B cell (primary cell): ENCODE results near the gene EPHB3. TPM values are rescaled to one million over a fixed set of nuclear protein-coding genes. Genes with fewer than 3 reads are reported as not detected.

Experiments
- ATAC-seq: fragments of 200-7000 bp; cut with Tn5 transposase; one replicate; pipeline ENCODE4 v1.10.0; 2021; ENCODE audit warnings: low read depth, mild to moderate bottlenecking, moderate number of reproducible peaks, moderate library complexity
- CTCF ChIA-PET: fragments of 350-600 bp; sonication (Branson Sonifier 250); formaldehyde crosslinking; loops from one replicate; lab custom pipeline; 2021; ENCODE audit warnings: antibody characterized with exemption, inconsistent platforms; lab: Charles Lee
- POLR2A ChIA-PET: fragments of 350-600 bp; sonication (Branson Sonifier 250); formaldehyde crosslinking; loops from one replicate; lab custom pipeline; 2021; ENCODE audit warnings: antibody characterized with exemption; lab: Charles Lee
- DNase-seq: peaks from one replicate; pipeline ENCODE4 v3.0.0; 2013
- H2AFZ ChIP-seq: 2 replicates; pipeline ENCODE4 v1.6.1; 2012; ENCODE audit warnings: mild to moderate bottlenecking, low read depth, low read length; ENCODE audit not compliant: insufficient read depth, poor library complexity, severe bottlenecking
- H3K27ac ChIP-seq, 2 donors: 1 replicate in 1 of 2; 2 replicates in 1 of 2; pipeline ENCODE4 v1.5.1; 2012 to 2013; ENCODE audit warnings: low read length in 2 of 2, mild to moderate bottlenecking in 2 of 2, moderate library complexity in 1 of 2
- H3K27me3 ChIP-seq, 4 experiments: fragments of 200-600 bp in 1 of 4; sonication (generic) in 1 of 4; replicated peaks in 1 of 4; 1 replicate in 2 of 4; 2 replicates in 2 of 4; pipeline versions ENCODE4 v1.6.1 to v1.7.0; 2013 to 2016; ENCODE audit warnings: low read length in 3 of 4, mild to moderate bottlenecking in 2 of 4, mixed read lengths in 1 of 4, moderate library complexity in 1 of 4; ENCODE audit not compliant: insufficient read depth in 4 of 4, control insufficient read depth in 3 of 4; ENCODE audit errors: control extremely low read depth in 1 of 4
- H3K36me3 ChIP-seq, 2 experiments: replicated peaks in 1 of 2; 1 replicate in 1 of 2; 2 replicates in 1 of 2; pipeline versions ENCODE4 v1.6.1 to v1.7.1; 2013; ENCODE audit warnings: low read length in 1 of 2; ENCODE audit not compliant: insufficient read depth in 2 of 2, control insufficient read depth in 1 of 2; ENCODE audit errors: control extremely low read depth in 1 of 2, extremely low read depth in 1 of 2
- H3K4me1 ChIP-seq, 2 donors: fragments of 200-600 bp in 1 of 2; sonication (generic) in 1 of 2; 1 replicate in 1 of 2; 2 replicates in 1 of 2; pipeline versions ENCODE4 v1.5.1 to v1.6.1; 2013 to 2017; ENCODE audit warnings: low read length in 2 of 2; ENCODE audit not compliant: control insufficient read depth in 2 of 2, insufficient read depth in 2 of 2
- H3K4me2 ChIP-seq: replicated peaks from 2 replicates; pipeline ENCODE3; 2012; ENCODE audit warnings: mild to moderate bottlenecking, low read depth, low read length; ENCODE audit not compliant: poor library complexity, severe bottlenecking
- H3K4me3 ChIP-seq, 5 experiments: fragments of 200-600 bp in 1 of 5; sonication (generic) in 1 of 5; 1 replicate in 3 of 5; 2 replicates in 2 of 5; pipeline versions ENCODE4 v1.5.1 to v1.7.0; 2011 to 2016; ENCODE audit warnings: low read length in 4 of 5, mild to moderate bottlenecking in 4 of 5, low read depth in 2 of 5, control low read depth in 1 of 5, moderate library complexity in 1 of 5; ENCODE audit not compliant: insufficient read depth in 1 of 5; ENCODE audit errors: control extremely low read depth in 1 of 5, extremely low read depth in 1 of 5
- H3K79me2 ChIP-seq: fragments of 200-600 bp; sonication (generic); one replicate; pipeline ENCODE4 v1.6.0; 2016; ENCODE audit warnings: low read length; ENCODE audit not compliant: control insufficient read depth, insufficient read depth
- H3K9ac ChIP-seq: fragments of 200-600 bp; sonication (generic); 2 replicates; pipeline ENCODE4 v1.6.1; 2017; ENCODE audit warnings: mild to moderate bottlenecking, low read length, moderate library complexity
- H3K9me3 ChIP-seq, 3 donors: one replicate each; pipeline versions ENCODE4 v1.6.1 to v1.7.1; 2013; ENCODE audit warnings: low read length in 2 of 3; ENCODE audit not compliant: control insufficient read depth in 2 of 3, insufficient read depth in 1 of 3; ENCODE audit errors: control extremely low read depth in 1 of 3
- H4K20me1 ChIP-seq: 2 replicates; pipeline ENCODE4 v1.6.0; 2012; ENCODE audit warnings: mild to moderate bottlenecking, low read length; ENCODE audit not compliant: insufficient read depth, control insufficient read depth, poor library complexity, severe bottlenecking
- H3K27ac Mint-ChIP-seq: one replicate; pipeline ENCODE4 v1.8.0; 2021; ENCODE audit warnings: mixed read lengths
- H3K27me3 Mint-ChIP-seq: one replicate; pipeline ENCODE4 v1.8.0; 2021; ENCODE audit warnings: mixed read lengths
- H3K4me1 Mint-ChIP-seq: one replicate; pipeline ENCODE4 v1.8.0; 2021; ENCODE audit warnings: mixed read lengths
- H3K4me3 Mint-ChIP-seq: one replicate; pipeline ENCODE4 v1.8.0; 2021; ENCODE audit warnings: mixed read lengths
- H3K9me3 Mint-ChIP-seq: one replicate; pipeline ENCODE4 v1.8.0; 2022; ENCODE audit warnings: mixed read lengths; ENCODE audit not compliant: insufficient read depth
- CTCF ChIP-seq: fragments of 200-600 bp; IDR thresholded peaks from one replicate; pipeline ENCODE4 v1.8.0; 2022; ENCODE audit warnings: antibody characterized with exemption, mild to moderate bottlenecking
- EZH2 ChIP-seq: IDR thresholded peaks from 2 replicates; pipeline ENCODE4 v1.6.1; 2012; ENCODE audit warnings: borderline replicate concordance, low read depth, mild to moderate bottlenecking, moderate library complexity, low read length; ENCODE audit not compliant: insufficient read depth, poor library complexity, severe bottlenecking
- WGBS: methylation state at CpG from one replicate; pipeline ENCODE4 v1.1.5; 2013; ENCODE audit warnings: missing lambda C conversion rate; ENCODE audit not compliant: insufficient coverage; 5-methylcytosine and 5-hydroxymethylcytosine counted together
- intact Hi-C: fragments of 100-400 bp; cut with micrococcal nuclease; formaldehyde crosslinking; loops from one replicate; pipeline ENCODE4 v1.10.0; 2022
- polyA plus RNA-seq: library from polyadenylated mRNA; depleted of rRNA; stranded (reverse); fragments of >200 nt; gene quantifications from 2 replicates; pipeline ENCODE4 v1.2.3, GENCODE V29; 2012
- total RNA-seq, 2 donors: library from RNA; stranded (reverse); fragments of 120-200 nt in 1 of 2; gene quantifications; 1 replicate in 1 of 2; 2 replicates in 1 of 2; pipeline versions ENCODE4 v1.2.3 to v1.2.4, GENCODE V29; 2013 to 2022

EPHB3 gene
- total and polyA plus RNA-seq, 2 donors (not counting 1 experiment from before 2014, with no cell fraction given) = 0.06 to 0.07 TPM

GRCh38 chr3:184588776-184589175 lies 27.2 kb downstream of the EPHB3 start:
- Mint-ChIP-seq H3K4me3 (no peak overlapping the region), H3K27ac (no peak overlapping the region), H3K27me3 (peaks cover 18% of the 10 kb centered on the region), H3K4me1 (peaks cover 4% of the 10 kb centered on the region), H3K9me3 (no peaks in the 10 kb centered on the region)
- H3K4me1 ChIP-seq = peaks cover 4 to 5% of the 10 kb centered on the region in 2 donors
- TF ChIP-seq EZH2 = no peak
- TF ChIP-seq CTCF = no peak
- H2AFZ ChIP-seq = no peak overlapping the region
- no peaks in the 10 kb centered on the region for H4K20me1 ChIP-seq
- H3K36me3 ChIP-seq = no peaks in the 10 kb centered on the region
- ATAC-seq (no peak), DNase-seq (no peak)
- peaks cover 0 to 22% (median 6%) of the 10 kb centered on the region in 4 experiments for H3K27me3 ChIP-seq
- no peak overlapping the region for H3K27ac ChIP-seq
- no peak overlapping the region for H3K4me2 ChIP-seq
- H3K9me3 ChIP-seq = no peaks in the 10 kb centered on the region
- no peak overlapping the region for H3K4me3 ChIP-seq
- ChIA-PET CTCF (no interaction called here), POLR2A (no interaction called here)
- no peaks in the 10 kb centered on the region for H3K79me2 ChIP-seq
- intact Hi-C loops = no loop called here
- H3K9ac ChIP-seq = no peak overlapping the region
- WGBS = 82% methylated on average over 4 of the region's 4 CpGs

- H3K36me3 ChIP-seq = no peaks in the 10 kb centered on the region
- CTCF ChIA-PET = no interaction called here
- 46% methylated on average over 3 of the region's 6 CpGs for WGBS
- H3K4me2 ChIP-seq = no peak overlapping the region
- no peaks in the 10 kb centered on the region for H3K9me3 Mint-ChIP-seq
- peaks cover 0 to 7% (median 2%) of the 10 kb centered on the region in 4 experiments for H3K27me3 ChIP-seq
- intact Hi-C loops = no loop called here
- H3K9me3 ChIP-seq = no peaks in the 10 kb centered on the region
- no peaks in the 10 kb centered on the region for H3K4me1 Mint-ChIP-seq
- ATAC-seq (no peak), DNase-seq (no peak)
- no peaks in the 10 kb centered on the region for H3K79me2 ChIP-seq
- TF ChIP-seq EZH2 (no peak), CTCF (no peak)
- no peak overlapping the region for H3K27ac ChIP-seq
- peaks cover 7% of the 10 kb centered on the region for H3K27me3 Mint-ChIP-seq
- H3K4me3 Mint-ChIP-seq = no peak overlapping the region
- H2AFZ ChIP-seq = no peak overlapping the region
- no peak overlapping the region for H3K27ac Mint-ChIP-seq
- POLR2A ChIA-PET = no interaction called here
- H3K4me3 ChIP-seq = no peak overlapping the region
- H4K20me1 ChIP-seq = no peaks in the 10 kb centered on the region
- no peaks in the 10 kb centered on the region for H3K4me1 ChIP-seq
- no peak overlapping the region for H3K9ac ChIP-seq
These were observed 29.2 kb downstream of the EPHB3 start for GRCh38 chr3:184590795-184591194.
